Urinary bladder (tissue), 4 donors: ENCODE measurements around the gene RAB3C. TPM values are rescaled to one million over a fixed set of nuclear protein-coding genes. Genes with fewer than 3 reads are reported as not detected.

Experiments used
- DNase-seq: peaks from one replicate; pipeline ENCODE4 v3.0.0-alpha.2; 2015; ENCODE audit errors: extremely low spot score
- H3K27ac ChIP-seq: one replicate; pipeline ENCODE4 v1.5.1; 2013; ENCODE audit warnings: low read depth, mild to moderate bottlenecking, moderate library complexity
- H3K36me3 ChIP-seq: one replicate; pipeline ENCODE4 v1.6.1; 2013; ENCODE audit warnings: mild to moderate bottlenecking, moderate library complexity; ENCODE audit not compliant: insufficient read depth
- H3K4me1 ChIP-seq: one replicate; pipeline ENCODE4 v1.6.1; 2013; ENCODE audit warnings: mild to moderate bottlenecking, moderate library complexity; ENCODE audit not compliant: insufficient read depth
- H3K4me3 ChIP-seq: one replicate; pipeline ENCODE4 v1.5.1; 2013; ENCODE audit warnings: low read depth, low read length
- WGBS: extraction: QIAGEN DNeasy Blood & Tissue Kit; methylation state at CpG from one replicate; pipeline ENCODE4 v1.1.7; 2013; 5-methylcytosine and 5-hydroxymethylcytosine counted together
- polyA plus RNA-seq: library from polyadenylated mRNA; stranded (reverse); fragments of 200-250 nt; gene quantifications from one replicate; pipeline ENCODE4 v1.2.3, GENCODE V29; 2013
- total RNA-seq: library from RNA; depleted of rRNA; stranded (reverse); fragments of >200 nt; gene quantifications from one replicate; pipeline ENCODE4 v1.2.3, GENCODE V29; 2014
- donor health status: healthy with polysubstance abuse.
- donor health status: healthy.

The RAB3C gene
- total and polyA plus RNA-seq, 2 donors = 2.0 to 3.9 TPM

DNA sequence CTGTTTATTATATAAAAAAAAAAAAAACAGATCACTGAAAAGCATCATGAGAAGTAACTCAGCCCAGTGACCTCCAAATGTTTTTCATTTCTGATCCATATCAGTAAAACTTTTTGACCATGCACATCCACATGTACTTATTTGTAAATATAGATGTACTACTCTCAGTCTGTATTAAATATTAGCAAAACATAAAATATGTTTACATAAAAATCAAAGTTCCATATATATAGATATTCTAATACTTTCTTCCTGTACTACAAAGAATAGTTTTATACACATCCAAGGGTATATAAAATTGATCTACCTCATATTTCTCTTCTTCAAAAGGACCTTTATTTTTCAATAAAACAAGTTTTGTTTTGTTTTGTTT is 309.1 kb downstream of the RAB3C start:
- DNase-seq = no peak
- no peaks in the 10 kb centered on the region for H3K36me3 ChIP-seq
- H3K4me3 ChIP-seq = no peak overlapping the region
- no peak overlapping the region for H3K27ac ChIP-seq
- no peaks in the 10 kb centered on the region for H3K4me1 ChIP-seq

GRCh38 chr5:58893551-58893950 is 310.7 kb downstream of the RAB3C start:
- H3K36me3 ChIP-seq = no peaks in the 10 kb centered on the region
- H3K4me3 ChIP-seq = no peak overlapping the region
- 93% methylated on average over 1 of the region's 1 CpG for WGBS
- no peak for DNase-seq
- no peak overlapping the region for H3K27ac ChIP-seq
- H3K4me1 ChIP-seq = no peaks in the 10 kb centered on the region

GRCh38 chr5:58898006-58898405 is 315.1 kb downstream of the RAB3C start:
- WGBS = 98% methylated on average over 4 of the region's 4 CpGs
- H3K4me1 ChIP-seq = no peaks in the 10 kb centered on the region
- DNase-seq = no peak
- H3K36me3 ChIP-seq = no peaks in the 10 kb centered on the region
- H3K27ac ChIP-seq = no peak overlapping the region
- no peak overlapping the region for H3K4me3 ChIP-seq

DNA sequence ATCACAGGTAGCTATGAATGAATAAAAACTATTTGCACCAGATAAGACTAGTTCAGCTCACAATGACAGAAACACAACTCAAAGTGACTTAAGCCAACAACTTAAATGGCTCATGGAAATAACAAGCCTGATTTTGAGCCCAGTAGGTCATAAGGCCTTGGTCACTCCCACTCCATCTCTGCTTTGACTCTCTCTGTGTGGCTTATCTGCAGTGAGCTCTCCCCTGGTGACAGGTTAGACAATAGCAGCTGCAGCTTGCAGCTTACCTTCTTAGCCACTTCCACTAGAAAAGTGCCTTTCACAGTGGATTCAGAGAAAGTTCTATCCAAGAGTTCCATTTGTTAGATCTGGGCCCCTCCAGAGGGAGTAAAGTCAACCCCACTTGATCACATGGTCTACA is 315.7 kb downstream of the RAB3C start:
- DNase-seq = no peak
- no peaks in the 10 kb centered on the region for H3K36me3 ChIP-seq
- H3K27ac ChIP-seq = no peak overlapping the region
- H3K4me1 ChIP-seq = no peaks in the 10 kb centered on the region
- H3K4me3 ChIP-seq = no peak overlapping the region

- WGBS = 93% methylated on average over 11 of the region's 11 CpGs
- H3K27ac ChIP-seq = no peak overlapping the region
- H3K4me3 ChIP-seq = no peak overlapping the region
- no peak for DNase-seq
- no peaks in the 10 kb centered on the region for H3K4me1 ChIP-seq
- no peaks in the 10 kb centered on the region for H3K36me3 ChIP-seq
Measured at GRCh38 chr5:58901271-58901670, 318.4 kb downstream of the RAB3C start.

- H3K27ac ChIP-seq = no peak overlapping the region
- H3K4me1 ChIP-seq = no peaks in the 10 kb centered on the region
- no peak for DNase-seq
- H3K36me3 ChIP-seq = no peaks in the 10 kb centered on the region
- H3K4me3 ChIP-seq = no peak overlapping the region
Measured at GRCh38 chr5:58902305-58902704, 319.4 kb downstream of the RAB3C start.

DNA sequence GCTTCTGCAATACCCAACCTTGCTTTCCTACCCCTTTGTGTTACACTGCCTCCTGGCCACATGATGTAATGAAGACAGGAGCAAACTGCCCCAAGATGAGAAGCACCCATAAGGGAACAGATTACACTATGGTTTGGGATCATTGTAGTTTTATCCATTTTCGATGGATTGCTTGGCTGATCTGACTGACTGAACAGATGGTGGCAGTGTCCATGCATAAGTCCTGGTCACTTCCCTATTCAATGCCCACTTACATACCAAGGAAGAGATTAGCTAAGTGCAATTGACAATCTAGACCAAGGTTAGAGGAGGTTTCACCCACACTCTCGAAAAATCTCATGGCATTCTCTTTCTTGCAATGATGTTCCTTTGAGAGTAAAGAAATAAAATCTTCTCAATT is 319.9 kb downstream of the RAB3C start:
- no peak overlapping the region for H3K27ac ChIP-seq
- H3K4me3 ChIP-seq = no peak overlapping the region
- DNase-seq = no peak
- no peaks in the 10 kb centered on the region for H3K36me3 ChIP-seq
- no peaks in the 10 kb centered on the region for H3K4me1 ChIP-seq
- WGBS = 89% methylated on average over 2 of the region's 2 CpGs

GRCh38 chr5:58904737-58905136 is 321.9 kb downstream of the RAB3C start:
- no peak overlapping the region for H3K4me3 ChIP-seq
- no peak for DNase-seq
- WGBS = 91% methylated on average over 4 of the region's 4 CpGs

GRCh38 chr5:58905944-58906343 is 323.1 kb downstream of the RAB3C start:
- Histone ChIP-seq H3K27ac (no peak overlapping the region), H3K4me3 (no peak overlapping the region), H3K4me1 (no peaks in the 10 kb centered on the region), H3K36me3 (no peaks in the 10 kb centered on the region)
- DNase-seq = no peak

More at GRCh38 chr5:58904737-58905136, 321.9 kb downstream of the RAB3C start:
- Histone ChIP-seq H3K4me1 (no peaks in the 10 kb centered on the region), H3K27ac (no peak overlapping the region), H3K36me3 (no peaks in the 10 kb centered on the region)

Other genes starting within 250 kb of the RAB3C start
- gene PLK2, start 123.0 kb upstream of the RAB3C start, total RNA-seq = 212 TPM
- 27.6 TPM for gene PLK2, start 123.0 kb upstream of the RAB3C start, polyA plus RNA-seq
- gene GAPT, start 91.6 kb upstream of the RAB3C start, total RNA-seq = 3.0 TPM
- gene GAPT, start 91.6 kb upstream of the RAB3C start, polyA plus RNA-seq = 0.79 TPM